Measurements from ENCODE around the gene OCIAD1.

The OCIAD1 gene

DNA sequence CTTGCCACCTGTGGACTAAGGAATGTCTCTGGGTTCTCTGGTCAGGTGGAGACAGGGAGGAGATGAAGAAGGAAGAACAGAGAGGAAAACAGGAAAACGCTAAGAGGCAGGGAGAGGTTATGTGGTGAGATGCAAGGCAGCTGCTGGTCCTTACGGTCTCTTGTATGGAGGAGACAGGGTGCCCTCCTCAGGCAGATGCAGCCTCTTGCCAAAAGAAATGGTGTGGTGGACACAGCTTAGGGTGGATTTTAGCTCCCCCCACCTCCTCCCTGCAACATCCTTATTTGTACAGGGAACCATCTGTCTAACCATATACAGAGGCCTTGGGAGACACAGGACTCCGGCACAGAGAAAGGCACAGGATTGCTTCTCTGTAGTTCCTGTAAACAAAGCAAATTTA lies 66.0 kb downstream of the OCIAD1 start:
- no peak for DNase-seq

GRCh38 chr4:48898733-48899431 lies 68.0 kb downstream of the OCIAD1 start:
- DNase-seq = no peak

DNA sequence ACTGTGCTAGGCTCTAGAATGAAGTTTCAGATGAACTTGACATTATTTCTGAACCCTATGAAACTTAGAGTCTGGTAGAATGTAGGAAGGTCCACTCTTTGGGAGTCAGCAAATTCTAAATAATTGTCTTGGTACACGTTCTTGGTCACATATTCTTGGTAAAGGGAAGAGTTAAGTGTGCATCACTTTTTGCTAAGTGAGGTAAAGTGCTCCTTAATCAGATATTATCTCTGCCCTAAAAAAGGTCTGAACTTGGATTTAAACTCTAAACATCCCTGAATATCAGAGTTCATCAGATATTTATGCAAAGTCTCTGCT lies 68.5 kb downstream of the OCIAD1 start:
- no peak for DNase-seq

DNA sequence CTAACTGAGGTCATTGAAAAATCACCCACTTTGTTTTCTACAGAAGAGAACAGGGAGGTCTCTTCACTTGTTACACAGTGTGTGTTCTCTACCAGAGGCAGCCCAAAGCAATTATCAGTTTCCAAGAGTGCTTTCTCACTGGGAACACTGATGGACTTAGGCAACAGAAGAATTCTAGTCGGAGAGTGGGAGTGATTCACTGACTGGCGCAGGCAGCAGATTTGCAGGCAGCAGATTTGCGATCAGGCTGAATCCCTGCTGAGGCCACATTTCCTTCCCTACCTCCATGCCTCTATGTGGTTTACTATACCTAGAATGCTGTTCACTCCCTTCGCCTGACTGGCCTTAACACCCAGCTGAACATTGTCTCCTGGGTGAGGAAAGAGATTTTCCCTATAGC lies 69.1 kb downstream of the OCIAD1 start:
- DNase-seq = no peak

DNA sequence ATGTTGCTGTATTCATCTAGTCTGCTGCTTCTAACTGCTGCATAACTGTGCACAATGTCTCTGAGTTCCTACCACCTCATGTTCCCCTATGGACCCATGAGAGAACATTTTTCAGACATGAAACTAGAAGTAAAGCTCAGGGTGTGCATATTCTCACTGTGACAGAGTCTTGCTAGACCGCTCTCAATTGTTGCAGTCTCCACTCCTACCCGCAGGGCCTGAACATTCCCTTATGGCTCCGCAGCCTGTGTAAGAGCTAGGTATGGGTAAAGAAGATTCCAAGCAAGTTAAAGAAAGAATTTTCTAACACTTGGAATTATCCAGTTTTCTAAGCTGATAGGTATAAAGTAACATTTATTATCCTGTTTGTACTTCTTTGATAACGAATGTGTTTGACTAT lies 70.3 kb downstream of the OCIAD1 start:
- no peak for DNase-seq

DNA sequence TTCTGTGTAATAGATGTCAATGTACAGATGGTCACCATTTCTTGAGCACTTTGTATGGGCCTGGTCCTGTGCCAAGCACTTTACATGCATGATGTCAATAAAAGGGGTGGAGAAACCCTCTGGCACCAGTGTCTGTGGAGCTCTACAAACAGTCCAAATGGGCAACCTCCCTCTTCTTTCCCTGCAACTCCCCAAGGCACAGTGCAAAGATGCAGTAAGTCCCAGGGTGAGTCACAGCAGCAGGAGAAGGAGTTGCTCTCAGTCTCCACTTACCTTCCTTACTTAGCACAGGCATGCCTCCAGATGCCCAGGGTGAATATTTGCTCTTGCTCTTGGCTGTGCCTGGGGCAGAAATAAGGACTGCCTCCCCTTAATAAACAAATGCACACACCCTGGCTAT lies 71.4 kb downstream of the OCIAD1 start:
- no peak for DNase-seq

DNA sequence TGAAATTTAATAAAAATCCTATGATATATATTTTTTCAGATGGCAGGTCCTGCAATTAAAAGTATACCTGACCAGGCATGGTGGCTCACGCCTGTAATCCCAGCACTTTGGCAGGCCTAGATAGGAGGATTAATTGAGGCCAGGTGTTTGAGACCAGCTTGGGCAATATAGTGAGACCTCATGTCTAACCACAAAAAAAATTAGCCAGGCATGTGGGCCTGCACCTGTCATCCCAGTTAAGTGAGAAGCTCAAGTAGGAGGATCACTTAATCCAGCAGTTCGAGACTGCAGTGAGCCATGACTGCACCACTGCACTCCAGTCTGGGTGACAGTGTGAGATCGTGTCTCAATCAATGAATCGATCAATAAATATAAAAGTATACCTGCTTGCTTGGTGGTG lies 73.2 kb downstream of the OCIAD1 start:
- DNase-seq = no peak

DNA sequence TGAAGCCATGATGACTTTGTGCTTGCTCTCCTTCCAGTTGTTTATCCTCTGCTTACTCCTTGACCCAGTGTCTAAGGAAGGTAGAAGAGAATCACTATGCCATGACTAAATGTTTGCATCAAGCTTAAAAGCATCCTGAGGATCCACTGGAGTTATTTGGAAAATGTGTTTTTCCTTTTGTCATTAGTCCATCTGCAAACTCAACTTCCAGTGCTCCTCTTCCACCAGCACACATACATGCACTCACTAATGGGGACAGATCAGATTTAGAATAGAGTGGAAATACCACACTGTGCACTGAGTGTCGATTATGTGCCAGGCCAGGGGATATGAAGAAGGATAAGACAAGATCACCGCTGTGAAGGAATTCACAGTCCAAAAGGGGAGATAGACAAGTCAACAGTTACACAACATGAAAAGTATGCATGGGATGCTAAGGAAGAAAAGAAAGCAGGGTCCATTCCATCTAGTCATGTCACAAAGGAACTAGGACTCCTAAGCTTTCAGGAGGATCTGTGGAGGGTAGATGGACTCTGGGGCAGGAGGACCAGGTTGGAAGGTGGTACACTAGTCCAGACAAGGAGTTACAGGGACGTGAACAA lies 73.8 kb downstream of the OCIAD1 start:
- no peak for DNase-seq

DNA sequence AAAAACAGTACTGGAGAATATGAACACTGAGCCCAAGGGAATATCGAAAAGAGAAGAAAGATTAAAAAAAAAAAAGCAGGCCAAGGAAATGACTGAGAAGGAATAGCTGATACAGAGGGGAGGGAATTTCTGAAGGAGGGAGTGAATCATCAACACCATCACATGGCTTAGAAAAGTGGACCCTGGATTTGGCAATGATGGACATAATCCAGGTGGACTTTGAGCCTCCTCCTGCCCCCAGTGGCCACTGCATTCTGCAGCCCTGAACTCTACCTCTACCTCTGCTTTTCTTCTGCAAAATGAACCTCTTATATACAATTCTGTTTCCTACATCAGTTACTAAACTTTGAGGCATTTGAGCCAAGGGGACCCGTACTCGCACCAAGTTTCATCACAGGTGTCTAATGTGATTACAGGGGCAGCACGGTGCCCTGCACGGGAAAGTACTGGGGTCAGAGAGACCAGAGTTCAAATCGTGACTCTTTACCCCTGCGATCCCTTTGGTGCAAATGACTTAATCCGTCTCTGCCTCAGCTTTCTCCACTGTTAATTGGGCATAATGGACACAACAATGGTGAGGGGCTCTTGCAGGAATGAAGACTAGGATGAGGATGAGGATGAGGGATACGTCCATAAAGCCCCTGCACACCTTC lies 74.6 kb downstream of the OCIAD1 start:
- no peak for DNase-seq

GRCh38 chr4:48906206-48907173 lies 75.6 kb downstream of the OCIAD1 start, which contains the start of gene OCIAD2:
OCIAD2 (minus strand) TSS chr4:48906774; CDS start chr4:48904549, 2,225 bp downstream.
- DNase-seq = peak; percentile 87

DNA sequence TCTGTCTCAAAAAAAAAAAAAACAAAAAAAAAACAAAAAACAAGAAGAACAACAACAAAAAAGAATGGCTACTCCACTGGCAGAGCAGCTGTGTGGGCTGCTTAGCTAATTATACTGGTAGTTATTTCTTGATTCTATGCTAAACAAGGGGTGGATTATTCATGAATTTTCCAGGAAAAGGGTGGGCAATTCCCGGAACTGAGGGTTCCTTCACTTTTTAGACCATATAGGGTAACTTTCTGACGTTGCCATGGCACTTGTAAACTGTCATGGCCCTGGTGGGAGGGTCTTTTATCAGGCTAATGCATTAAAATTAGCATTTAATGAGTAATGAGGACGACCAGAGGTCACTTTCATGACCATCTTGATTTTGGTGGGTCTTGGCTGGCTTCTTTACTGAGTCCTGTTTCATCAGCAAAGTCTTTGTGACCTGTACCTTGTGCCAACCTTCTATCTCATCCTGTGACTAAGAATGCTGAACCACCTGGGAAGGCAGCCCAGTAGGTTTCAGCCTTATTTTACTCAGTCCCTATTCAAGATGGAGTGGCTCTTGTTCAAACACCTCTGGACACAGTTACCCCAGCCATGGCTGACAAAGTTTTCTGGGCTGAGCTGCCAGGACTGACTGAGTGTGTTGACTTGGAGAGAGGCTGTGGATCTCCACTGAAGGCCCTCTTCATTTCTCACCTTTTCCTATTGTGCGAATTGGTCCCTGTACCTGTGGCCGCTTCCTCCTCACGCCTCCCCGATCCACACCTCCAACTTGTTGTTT lies 77.0 kb downstream of the OCIAD1 start:
- no peak for DNase-seq

- no peak for DNase-seq
These were observed 77.8 kb downstream of the OCIAD1 start for GRCh38 chr4:48908687-48909086.

GRCh38 chr4:48909697-48910096 lies 78.8 kb downstream of the OCIAD1 start:
- DNase-seq = no peak

DNA sequence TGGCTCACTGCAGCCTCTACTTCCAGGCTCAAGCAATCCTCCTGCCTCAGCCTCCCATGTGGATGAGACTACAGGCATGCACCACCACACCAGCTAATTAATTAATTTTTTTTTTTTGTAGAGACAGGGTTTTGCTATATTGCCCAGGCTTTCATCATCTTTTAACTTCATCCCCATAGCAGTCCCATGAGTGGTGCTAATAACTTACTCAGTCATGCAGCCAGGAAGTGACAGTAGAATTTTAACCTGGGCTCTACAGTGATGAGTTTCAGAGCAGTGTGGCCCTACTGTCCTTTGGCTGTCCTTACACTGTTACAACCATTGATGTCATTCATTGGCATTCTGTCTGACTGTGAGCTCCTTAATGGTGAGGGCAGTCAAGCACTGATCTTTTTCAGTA lies 79.6 kb downstream of the OCIAD1 start:
- DNase-seq = no peak
